Mammary epithelial cell (primary cell): ENCODE data around the gene CFAP299.

Experiments used
- EZH2 ChIP-seq: IDR thresholded peaks from 2 replicates; pipeline ENCODE4 v1.6.1; 2012; ENCODE audit warnings: low read length, inconsistent platforms, borderline replicate concordance
- TF ChIP-seq, protein P1 (sequence below), 2 donors: IDR thresholded peaks in 1 of 2; conservative IDR thresholded peaks in 1 of 2; 2 replicates each; pipeline ENCODE4 v1.5.1; 2011 to 2012; ENCODE audit warnings: inconsistent platforms in 2 of 2, low read length in 2 of 2, mild to moderate bottlenecking in 2 of 2, control low read depth in 1 of 2, low read depth in 1 of 2; ENCODE audit not compliant: insufficient read depth in 1 of 2; ENCODE audit errors: extremely low read depth in 1 of 2

DNA sequence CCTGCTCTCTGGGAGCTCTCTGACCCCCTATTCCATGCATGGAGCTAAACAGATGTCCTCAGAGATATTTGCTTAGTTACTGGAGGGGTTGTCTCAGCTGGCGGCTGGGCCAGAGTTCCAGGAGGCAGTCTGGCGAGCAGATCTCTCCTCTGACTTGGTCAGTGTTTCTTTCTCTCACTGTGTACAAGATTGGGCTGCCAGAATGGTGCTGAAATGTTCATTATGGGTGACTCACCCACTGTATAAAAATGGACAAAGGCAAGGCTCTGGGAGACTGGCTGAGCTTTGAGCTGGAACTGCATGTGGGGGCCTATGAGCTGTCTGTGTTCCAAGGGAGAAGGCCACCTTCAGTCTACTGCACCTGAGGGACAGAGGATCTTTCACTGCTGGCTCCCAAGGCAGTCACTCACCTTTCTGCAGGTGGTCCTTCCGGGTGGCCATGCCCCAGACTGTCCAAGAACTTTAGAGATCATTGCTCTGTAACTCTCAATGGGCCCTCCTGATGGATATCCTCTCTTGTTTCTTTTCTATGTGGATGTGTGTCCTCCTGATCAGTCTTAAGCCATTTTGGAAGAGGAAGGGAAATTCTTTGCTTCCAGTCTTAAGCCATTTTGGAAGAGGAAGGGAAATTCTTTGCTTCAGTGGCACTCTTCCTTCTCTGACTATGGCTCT lies 88.2 kb downstream of the CFAP299 start:
- TF ChIP-seq, protein P1, sequence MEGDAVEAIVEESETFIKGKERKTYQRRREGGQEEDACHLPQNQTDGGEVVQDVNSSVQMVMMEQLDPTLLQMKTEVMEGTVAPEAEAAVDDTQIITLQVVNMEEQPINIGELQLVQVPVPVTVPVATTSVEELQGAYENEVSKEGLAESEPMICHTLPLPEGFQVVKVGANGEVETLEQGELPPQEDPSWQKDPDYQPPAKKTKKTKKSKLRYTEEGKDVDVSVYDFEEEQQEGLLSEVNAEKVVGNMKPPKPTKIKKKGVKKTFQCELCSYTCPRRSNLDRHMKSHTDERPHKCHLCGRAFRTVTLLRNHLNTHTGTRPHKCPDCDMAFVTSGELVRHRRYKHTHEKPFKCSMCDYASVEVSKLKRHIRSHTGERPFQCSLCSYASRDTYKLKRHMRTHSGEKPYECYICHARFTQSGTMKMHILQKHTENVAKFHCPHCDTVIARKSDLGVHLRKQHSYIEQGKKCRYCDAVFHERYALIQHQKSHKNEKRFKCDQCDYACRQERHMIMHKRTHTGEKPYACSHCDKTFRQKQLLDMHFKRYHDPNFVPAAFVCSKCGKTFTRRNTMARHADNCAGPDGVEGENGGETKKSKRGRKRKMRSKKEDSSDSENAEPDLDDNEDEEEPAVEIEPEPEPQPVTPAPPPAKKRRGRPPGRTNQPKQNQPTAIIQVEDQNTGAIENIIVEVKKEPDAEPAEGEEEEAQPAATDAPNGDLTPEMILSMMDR (conservative IDR thresholded peaks at IDR 0.05 in 1 of 2, IDR thresholded peaks at IDR 0.05 in 1 of 2; ENCODE audit: extremely low read depth in 1 of 2, insufficient read depth in 1 of 2, low read depth in 1 of 2, low read length in 2 of 2): no peak
- TF ChIP-seq EZH2: no peak
